Activated B cell treated with CpG ODN at 0.5 μM for 24 hours (primary cell): Measurements from ENCODE around the gene SIPA1L3. TPM values are rescaled to one million over a fixed set of nuclear protein-coding genes. Genes with fewer than 3 reads are reported as not detected.

ENCODE experiments used
- ATAC-seq: fragments of 200-7000 bp; cut with Tn5 transposase; one replicate; pipeline ENCODE4 v1.10.0; 2021; ENCODE audit warnings: low read depth, mild to moderate bottlenecking, moderate library complexity
- CTCF ChIA-PET: fragments of 350-600 bp; sonication (Branson Sonifier 250); formaldehyde crosslinking; loops from one replicate; lab custom pipeline; 2021; ENCODE audit warnings: antibody characterized with exemption; lab: Charles Lee
- POLR2A ChIA-PET: fragments of 350-600 bp; sonication (Branson Sonifier 250); formaldehyde crosslinking; loops from one replicate; lab custom pipeline; 2021; ENCODE audit warnings: antibody characterized with exemption; lab: Charles Lee
- DNase-seq: peaks from one replicate; pipeline ENCODE4 v3.0.0; 2022
- H3K27ac Mint-ChIP-seq: one replicate; pipeline ENCODE4 v1.8.0; 2020; ENCODE audit warnings: mixed read lengths
- H3K27me3 Mint-ChIP-seq: one replicate; pipeline ENCODE4 v1.8.0; 2021; ENCODE audit warnings: mixed read lengths
- H3K36me3 Mint-ChIP-seq: one replicate; pipeline ENCODE4 v1.8.0; 2021; ENCODE audit warnings: low read depth, mixed read lengths
- H3K4me1 Mint-ChIP-seq: one replicate; pipeline ENCODE4 v1.8.0; 2021; ENCODE audit warnings: mixed read lengths
- H3K4me3 Mint-ChIP-seq: one replicate; pipeline ENCODE4 v1.8.0; 2020; ENCODE audit warnings: mild to moderate bottlenecking, mixed read lengths
- H3K9me3 Mint-ChIP-seq: one replicate; pipeline ENCODE4 v1.8.0; 2020; ENCODE audit warnings: mixed read lengths
- CTCF ChIP-seq: fragments of 200-600 bp; IDR thresholded peaks from one replicate; pipeline ENCODE4 v1.8.0; 2022; ENCODE audit warnings: antibody characterized with exemption, mild to moderate bottlenecking
- intact Hi-C: fragments of 100-400 bp; cut with micrococcal nuclease; formaldehyde crosslinking; loops from one replicate; pipeline ENCODE4 v1.15.1; 2024
- total RNA-seq: library from RNA; stranded (reverse); gene quantifications from 2 replicates; pipeline ENCODE4 v1.2.3, GENCODE V29; 2022

SIPA1L3 gene
- total RNA-seq, 1 donor from 2014 or later, result 145 TPM

- peaks cover 27% of the 10 kb centered on the region for H3K27me3 Mint-ChIP-seq
- intact Hi-C loops, result no loop called here
- CTCF ChIA-PET, result interaction anchor here (1.3 kb wide), 1 partner anchor 171 kb away, joined by 6 read pairs; the partner anchor contains the start of gene FAM98C
- no peaks in the 10 kb centered on the region for H3K36me3 Mint-ChIP-seq
- no peak for ATAC-seq
- TF ChIP-seq CTCF, result no peak
- H3K4me1 Mint-ChIP-seq, result peaks cover 16% of the 10 kb centered on the region
- no peak overlapping the region for H3K4me3 Mint-ChIP-seq
- no peaks in the 10 kb centered on the region for H3K9me3 Mint-ChIP-seq
- DNase-seq, result no peak
- POLR2A ChIA-PET, result no interaction called here
- no peak overlapping the region for H3K27ac Mint-ChIP-seq
Observed at GRCh38 chr19:38231918-38232317, 324.9 kb downstream of the SIPA1L3 start.

- H3K4me1 Mint-ChIP-seq, result peaks cover 6% of the 10 kb centered on the region
Observed at GRCh38 chr19:38233740-38234251, 326.8 kb downstream of the SIPA1L3 start.

GRCh38 chr19:38234615-38235014 is 327.6 kb downstream of the SIPA1L3 start:
- H3K27ac Mint-ChIP-seq, result no peak overlapping the region

More at GRCh38 chr19:38233740-38234251, 326.8 kb downstream of the SIPA1L3 start:
- H3K4me3 Mint-ChIP-seq, result no peak overlapping the region
- no peak overlapping the region for H3K27ac Mint-ChIP-seq
- intact Hi-C loops, result loop anchor here (1.0 to 2.0 kb wide), 3 partner anchors 102 to 335 kb away; partner anchors contain the start of genes CATSPERG and PSMD8
- H3K36me3 Mint-ChIP-seq, result no peaks in the 10 kb centered on the region
- peaks cover 15% of the 10 kb centered on the region for H3K27me3 Mint-ChIP-seq
- peak; percentile 78 for DNase-seq
- ATAC-seq, result peak; percentile 58
- no peaks in the 10 kb centered on the region for H3K9me3 Mint-ChIP-seq
- POLR2A ChIA-PET, result interaction anchor here (1.0 kb wide), 2 partner anchors 30 to 97 kb away, joined by 3 read pairs; partner anchors contain the start of gene SPINT2
- no peak for TF ChIP-seq CTCF
- CTCF ChIA-PET, result interaction anchor here (1.0 to 2.9 kb wide), 9 partner anchors 10 to 336 kb away, joined by 3 to 14 read pairs (median 4); partner anchors contain the start of genes CATSPERG, PSMD8 and WDR87

GRCh38 chr19:38239816-38240215 is 332.8 kb downstream of the SIPA1L3 start:
- no peak for DNase-seq
- Mint-ChIP-seq H3K27me3 (no peaks in the 10 kb centered on the region), H3K36me3 (no peaks in the 10 kb centered on the region), H3K27ac (no peak overlapping the region), H3K9me3 (no peaks in the 10 kb centered on the region), H3K4me3 (no peak overlapping the region), H3K4me1 (peaks cover 14% of the 10 kb centered on the region)
- TF ChIP-seq CTCF, result no peak
- no peak for ATAC-seq
- CTCF ChIA-PET, result interaction anchor here (0.7 to 1.2 kb wide), 2 partner anchors 163 to 337 kb away, joined by 3 to 5 read pairs; partner anchors contain the start of gene FAM98C
- POLR2A ChIA-PET, result interaction anchor here (0.7 kb wide), 2 partner anchors 136 to 337 kb away, joined by 5 read pairs; no protein-coding TSS in a partner anchor
- intact Hi-C loops, result no loop called here

More at GRCh38 chr19:38234615-38235014, 327.6 kb downstream of the SIPA1L3 start:
- ChIA-PET POLR2A (interaction anchor here (0.7 to 1.0 kb wide), 3 partner anchors 21 to 182 kb away, joined by 3 to 7 read pairs (median 3); partner anchors contain the start of gene PPP1R14A), CTCF (interaction anchor here (0.9 to 2.9 kb wide), 10 partner anchors 9 to 328 kb away, joined by 3 to 14 read pairs (median 4); partner anchors contain the start of genes CATSPERG, FAM98C, PSMD8 and WDR87)
- no peaks in the 10 kb centered on the region for H3K9me3 Mint-ChIP-seq
- H3K4me3 Mint-ChIP-seq, result no peak overlapping the region
- DNase-seq (no peak), ATAC-seq (no peak)
- no peak for TF ChIP-seq CTCF
- intact Hi-C loops, result loop anchor here (1.0 to 2.0 kb wide), 2 partner anchors 140 to 336 kb away; partner anchors contain the start of gene PSMD8
- peaks cover 15% of the 10 kb centered on the region for H3K27me3 Mint-ChIP-seq
- peaks cover 3% of the 10 kb centered on the region for H3K4me1 Mint-ChIP-seq
- no peaks in the 10 kb centered on the region for H3K36me3 Mint-ChIP-seq

GRCh38 chr19:38243279-38243673 is 336.3 kb downstream of the SIPA1L3 start:
- no peak for TF ChIP-seq CTCF
- peak overlapping the region; percentile 92 for H3K27ac Mint-ChIP-seq
- POLR2A ChIA-PET, result interaction anchor here (0.7 to 4.2 kb wide), 12 partner anchors 9 to 1158 kb away, joined by 3 to 24 read pairs (median 4); partner anchors contain the start of genes CATSPERG, PPP1R14A, PSMD8 and SPINT2
- H3K9me3 Mint-ChIP-seq, result no peaks in the 10 kb centered on the region
- H3K27me3 Mint-ChIP-seq, result no peaks in the 10 kb centered on the region
- ATAC-seq (no peak), DNase-seq (no peak)
- intact Hi-C loops, result loop anchor here (1.0 kb wide), 4 partner anchors 13 to 345 kb away; partner anchors contain the start of genes CATSPERG, PPP1R14A and PSMD8
- CTCF ChIA-PET, result interaction anchor here (0.6 to 2.8 kb wide), 9 partner anchors 9 to 93 kb away, joined by 3 to 26 read pairs (median 5); partner anchors contain the start of genes CATSPERG and PPP1R14A
- H3K36me3 Mint-ChIP-seq, result no peaks in the 10 kb centered on the region
- H3K4me1 Mint-ChIP-seq, result peaks cover 21% of the 10 kb centered on the region
- H3K4me3 Mint-ChIP-seq, result peak overlapping the region; percentile 86
